ENCODE measurements around the gene CCDC102B.

- TF ChIP-seq CTCF (IDR thresholded peaks at IDR 0.05) (no peak), EZH2 (IDR thresholded peaks at IDR 0.05; ENCODE audit: borderline replicate concordance, insufficient read depth, low read depth, low read length, poor library complexity, severe bottlenecking) (no peak)
Observed at GRCh38 chr18:69002233-69002632, 204.4 kb downstream of the CCDC102B start.
